ENCODE data around the gene ZNF275.
A peak's percentile ranks its signal among the peaks of the same experiment; 100 is the strongest.

Gene ZNF275

DNA sequence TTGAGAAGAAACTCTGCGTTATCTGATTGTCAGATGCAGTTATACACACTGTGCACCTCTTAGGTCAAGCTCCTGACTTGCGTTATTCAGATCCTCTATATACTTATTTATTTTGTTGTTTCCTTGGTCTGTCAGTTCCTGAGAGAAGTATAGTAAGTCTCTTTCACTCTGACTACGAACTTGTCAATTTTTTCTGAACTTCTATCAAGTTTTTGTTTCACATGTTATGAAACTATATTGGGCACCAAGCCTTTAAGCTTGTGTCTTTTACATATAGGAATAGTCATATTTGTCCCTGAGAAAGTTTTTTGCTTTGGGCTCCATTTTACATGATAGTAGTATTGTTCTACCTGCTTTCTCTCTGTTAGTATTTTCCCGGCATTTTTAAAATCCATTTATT is 31.7 kb downstream of the ZNF275 start:
- no peak for TF ChIP-seq CTCF (conservative IDR thresholded peaks at IDR 0.05; ENCODE audit: low read depth, low read length)
- DNase-seq (ENCODE audit: low read depth): no peak
- H3K4me3 ChIP-seq (ENCODE audit: low read depth, low read length): no peak overlapping the region

DNA sequence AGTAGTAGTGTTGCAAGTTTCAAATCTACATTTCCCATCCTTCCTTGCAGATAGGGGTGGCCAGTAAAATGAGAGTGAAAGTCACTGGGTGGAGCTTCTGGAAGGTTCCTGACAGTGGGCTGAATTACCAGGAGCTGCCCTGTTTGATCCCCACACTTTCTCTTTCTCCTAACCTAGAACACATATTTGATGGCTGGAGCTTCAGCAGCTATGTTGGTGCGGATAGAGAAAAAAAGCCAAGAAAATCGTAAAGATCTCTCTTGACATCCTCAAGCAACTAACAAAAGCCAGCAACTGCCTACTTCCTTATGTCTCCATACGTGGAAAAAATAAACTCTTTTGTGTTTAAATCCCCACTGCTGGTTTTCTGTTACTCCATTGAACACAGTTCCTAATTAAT is 32.2 kb downstream of the ZNF275 start:
- no peak for TF ChIP-seq CTCF (conservative IDR thresholded peaks at IDR 0.05; ENCODE audit: low read depth, low read length)
- no peak for DNase-seq (ENCODE audit: low read depth)
- no peak overlapping the region for H3K4me3 ChIP-seq (ENCODE audit: low read depth, low read length)

DNA sequence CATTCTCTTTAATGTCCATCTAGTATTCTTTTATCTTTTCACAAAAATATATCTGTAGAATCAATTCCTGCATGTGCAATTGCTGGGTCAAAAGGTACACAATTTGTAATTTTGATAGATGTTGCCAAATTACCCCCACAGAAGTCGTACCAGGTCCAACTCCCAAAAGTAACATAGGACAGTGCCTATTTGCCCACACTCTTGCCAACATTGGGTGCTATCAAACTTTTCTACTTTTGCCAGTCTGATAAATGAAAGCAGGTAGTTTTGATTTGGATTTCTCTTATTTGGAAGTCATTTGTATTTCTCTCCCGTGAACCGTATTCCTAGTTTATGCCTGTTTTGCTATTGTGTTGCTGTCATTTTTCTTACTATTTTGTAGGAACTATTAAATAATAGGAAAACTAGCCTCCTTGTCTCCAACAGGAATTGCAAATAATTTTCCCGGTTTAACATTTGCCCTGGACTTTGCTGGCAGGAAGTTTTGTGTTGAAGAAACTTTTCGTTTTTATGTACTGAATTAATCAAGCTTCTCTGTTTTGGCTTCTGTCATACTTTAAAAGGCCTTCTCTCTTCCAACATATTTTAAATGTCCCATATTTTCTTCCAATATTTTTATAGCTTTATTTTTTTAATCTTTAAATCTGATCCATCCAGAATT is 33.1 kb downstream of the ZNF275 start:
- no peak for TF ChIP-seq CTCF (conservative IDR thresholded peaks at IDR 0.05; ENCODE audit: low read depth, low read length)
- H3K4me3 ChIP-seq (ENCODE audit: low read depth, low read length): no peak overlapping the region
- DNase-seq (ENCODE audit: low read depth): no peak

DNA sequence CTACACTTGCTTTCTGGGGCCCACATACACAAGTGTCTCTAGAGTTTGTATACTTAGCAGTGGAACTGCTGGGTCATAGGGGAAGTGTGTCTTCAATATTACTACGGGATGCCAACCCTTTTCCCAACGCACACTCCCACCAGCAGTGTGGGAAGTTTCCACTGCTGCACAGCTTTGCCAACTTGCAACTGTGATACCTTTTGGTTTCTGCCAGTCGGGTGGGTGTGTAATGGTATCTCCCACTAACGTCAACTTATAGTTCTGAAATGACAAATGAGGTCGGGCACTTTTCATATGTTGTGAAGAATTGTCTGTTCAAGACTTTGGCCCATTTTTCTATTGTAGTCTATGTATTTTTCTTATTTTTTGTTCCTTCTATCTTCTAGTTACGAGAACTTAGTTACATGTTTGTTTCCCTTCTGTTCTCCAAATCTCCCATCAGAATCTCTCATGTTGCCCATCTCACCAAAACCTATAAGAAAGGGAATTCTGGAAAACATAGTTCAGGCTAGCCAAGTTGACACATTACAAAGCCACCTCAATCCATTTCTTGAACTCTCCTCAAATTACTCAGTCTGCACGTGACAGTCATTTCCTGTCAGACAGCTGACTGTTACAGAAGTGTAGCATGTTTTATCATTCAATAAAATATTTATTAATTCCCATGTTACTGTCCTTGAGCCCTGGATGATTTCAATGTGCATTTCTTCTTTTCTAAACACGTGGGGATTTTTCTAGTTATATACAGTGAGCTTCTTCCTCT is 36.5 kb downstream of the ZNF275 start:
- DNase-seq (ENCODE audit: low read depth): peak; percentile 34
- no peak for TF ChIP-seq CTCF (conservative IDR thresholded peaks at IDR 0.05; ENCODE audit: low read depth, low read length)
- no peak overlapping the region for H3K4me3 ChIP-seq (ENCODE audit: low read depth, low read length)

DNA sequence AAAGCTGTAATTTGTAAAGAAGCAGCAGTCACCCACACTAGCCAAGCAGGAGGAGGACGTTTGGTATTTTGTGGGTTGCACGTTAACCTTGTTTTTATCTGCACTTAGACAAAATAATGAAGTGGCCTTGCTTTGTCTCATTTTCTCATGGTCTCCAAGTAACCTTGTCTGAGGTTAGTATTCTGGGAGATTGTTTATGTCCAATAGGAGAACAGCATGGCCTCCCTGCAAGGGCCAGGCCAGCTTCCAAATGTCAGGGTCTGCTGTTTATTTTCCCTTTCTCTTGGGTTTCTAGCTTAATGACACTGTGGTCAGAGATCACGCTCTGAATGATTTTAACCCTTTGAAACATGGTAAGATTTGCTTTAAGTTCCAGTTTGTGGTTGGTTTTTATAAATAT is 37.3 kb downstream of the ZNF275 start:
- TF ChIP-seq CTCF (conservative IDR thresholded peaks at IDR 0.05; ENCODE audit: low read depth, low read length): no peak
- no peak overlapping the region for H3K4me3 ChIP-seq (ENCODE audit: low read depth, low read length)
- peak; percentile 47 for DNase-seq (ENCODE audit: low read depth)

- no peak for TF ChIP-seq CTCF (conservative IDR thresholded peaks at IDR 0.05; ENCODE audit: low read depth, low read length)
- no peak for DNase-seq (ENCODE audit: low read depth)
- H3K4me3 ChIP-seq (ENCODE audit: low read depth, low read length): no peak overlapping the region
These were observed 39.0 kb downstream of the ZNF275 start for GRCh38 chrX:153372949-153373348.

DNA sequence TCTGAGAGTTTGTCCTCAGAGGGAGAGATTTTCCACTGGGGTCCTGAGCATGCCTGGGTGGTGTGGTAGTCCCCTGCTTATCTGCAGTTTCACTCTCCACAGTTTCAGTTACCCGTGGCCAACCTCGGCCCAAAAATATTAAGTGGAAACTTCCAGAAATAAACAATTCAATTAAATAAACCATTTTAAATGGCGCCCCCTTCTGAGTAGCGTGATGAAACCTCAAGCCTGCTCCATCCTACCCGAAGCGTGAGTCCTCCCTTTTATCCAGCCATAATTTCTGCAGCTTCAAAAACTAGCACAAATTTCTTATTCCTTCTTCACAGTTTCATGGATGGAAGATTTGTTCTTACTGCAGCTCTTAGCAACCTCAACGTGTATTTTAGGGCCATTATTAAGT is 40.5 kb downstream of the ZNF275 start:
- peak; percentile 11 for DNase-seq (ENCODE audit: low read depth)
- peak; percentile 39 for TF ChIP-seq CTCF (conservative IDR thresholded peaks at IDR 0.05; ENCODE audit: low read depth, low read length)
- no peak overlapping the region for H3K4me3 ChIP-seq (ENCODE audit: low read depth, low read length)

All from choroid plexus epithelial cell (primary cell).